HEK293 (cell line): ENCODE results near the gene NAALADL2.

Source experiments
- CTCF ChIA-PET: fragments of 350-600 bp; formaldehyde crosslinking; extraction: SDS; loops from one replicate; lab custom pipeline; 2021; ENCODE audit warnings: antibody characterized with exemption; lab: Yijun Ruan, JAX
- POLR2A ChIA-PET: fragments of 300-600 bp; formaldehyde crosslinking; extraction: SDS; loops from one replicate; lab custom pipeline; 2020; ENCODE audit warnings: antibody characterized with exemption, inconsistent platforms; lab: Yijun Ruan, JAX
- H3K27ac ChIP-seq: fragments of 200-500 bp; sonication (Bioruptor generic); 2 replicates; pipeline ENCODE4 v1.5.1; 2014; ENCODE audit warnings: low read depth, low read length, control low read depth, inconsistent platforms; ENCODE audit errors: extremely low read depth
- H3K36me3 ChIP-seq, 2 experiments: fragments of 200-500 bp in 1 of 2; sonication (Bioruptor generic) in 1 of 2; 1 replicate in 1 of 2; 2 replicates in 1 of 2; pipeline ENCODE4 v1.5.1; 2014 to 2017; ENCODE audit warnings: inconsistent platforms in 2 of 2, low read length in 2 of 2; ENCODE audit not compliant: control insufficient read depth in 2 of 2, insufficient read depth in 1 of 2
- H3K4me1 ChIP-seq: fragments of 200-500 bp; sonication (Bioruptor generic); 2 replicates; pipeline ENCODE4 v1.5.1; 2014; ENCODE audit warnings: mild to moderate bottlenecking, low read length, inconsistent platforms; ENCODE audit not compliant: control insufficient read depth, insufficient read depth
- H3K4me3 ChIP-seq: 2 replicates; pipeline ENCODE4 v1.5.1; 2011; ENCODE audit warnings: low read depth, mild to moderate bottlenecking, control low read depth, low read length, moderate library complexity
- H3K9me3 ChIP-seq: fragments of 200-500 bp; sonication (Bioruptor generic); 2 replicates; pipeline ENCODE4 v1.5.1; 2014; ENCODE audit warnings: low read depth, low read length, inconsistent platforms; ENCODE audit not compliant: control insufficient read depth, insufficient read depth
- BCL11A ChIP-seq: fragments of 450-650 bp; formaldehyde crosslinking; IDR thresholded peaks from 2 replicates; pipeline ENCODE4 v1.5.1; 2016; ENCODE audit warnings: low read depth, missing biosample characterization, missing genetic modification characterization
- KLF9 ChIP-seq: fragments of 450-650 bp; formaldehyde crosslinking; IDR thresholded peaks from 2 replicates; pipeline ENCODE4 v1.5.1; 2016; ENCODE audit warnings: missing biosample characterization, missing genetic modification characterization, low read depth
- REPIN1 ChIP-seq: fragments of 450-650 bp; formaldehyde crosslinking; IDR thresholded peaks from 2 replicates; pipeline ENCODE4 v1.5.1; 2017; ENCODE audit warnings: missing biosample characterization, missing genetic modification characterization, low read depth
- SCRT2 ChIP-seq: fragments of 450-650 bp; formaldehyde crosslinking; IDR thresholded peaks from 2 replicates; pipeline ENCODE4 v1.5.1; 2016; ENCODE audit warnings: missing biosample characterization, missing genetic modification characterization
- TRIM28 ChIP-seq: IDR thresholded peaks from 2 replicates; pipeline ENCODE4 v1.6.1; 2011; ENCODE audit warnings: low read length, control low read depth, borderline replicate concordance
- YY1 ChIP-seq: fragments of 450-650 bp; formaldehyde crosslinking; IDR thresholded peaks from 2 replicates; pipeline ENCODE4 v1.5.1; 2018; ENCODE audit warnings: missing biosample characterization, missing genetic modification characterization
- ZBTB8A ChIP-seq: fragments of 450-650 bp; formaldehyde crosslinking; IDR thresholded peaks from 2 replicates; pipeline ENCODE4 v1.5.1; 2016; ENCODE audit warnings: missing biosample characterization, missing genetic modification characterization
- ZEB2 ChIP-seq: fragments of 450-650 bp; formaldehyde crosslinking; IDR thresholded peaks from 2 replicates; pipeline ENCODE4 v1.5.1; 2016; ENCODE audit warnings: missing biosample characterization, missing genetic modification characterization
- ZFHX2 ChIP-seq: fragments of 450-650 bp; formaldehyde crosslinking; conservative IDR thresholded peaks from 2 replicates; pipeline ENCODE4 v1.5.1; 2016; ENCODE audit warnings: missing biosample characterization, missing genetic modification characterization
- ZFP69B ChIP-seq: fragments of 450-650 bp; formaldehyde crosslinking; IDR thresholded peaks from 2 replicates; pipeline ENCODE4 v1.5.1; 2016; ENCODE audit warnings: missing biosample characterization, missing genetic modification characterization
- ZNF155 ChIP-seq: fragments of 450-650 bp; formaldehyde crosslinking; IDR thresholded peaks from 2 replicates; pipeline ENCODE4 v1.5.1; 2016; ENCODE audit warnings: missing biosample characterization, missing genetic modification characterization
- ZNF16 ChIP-seq: fragments of 450-650 bp; formaldehyde crosslinking; IDR thresholded peaks from 2 replicates; pipeline ENCODE4 v1.5.1; 2016; ENCODE audit warnings: low read depth, missing biosample characterization, missing genetic modification characterization
- ZNF292 ChIP-seq: fragments of 450-650 bp; formaldehyde crosslinking; IDR thresholded peaks from 2 replicates; pipeline ENCODE4 v1.5.1; 2016; ENCODE audit warnings: low read depth, missing biosample characterization, missing genetic modification characterization, borderline replicate concordance
- ZNF354C ChIP-seq: fragments of 450-650 bp; formaldehyde crosslinking; IDR thresholded peaks from 2 replicates; pipeline ENCODE4 v1.5.1; 2016; ENCODE audit warnings: missing biosample characterization, missing genetic modification characterization, low read depth, borderline replicate concordance
- ZNF394 ChIP-seq: fragments of 450-650 bp; formaldehyde crosslinking; IDR thresholded peaks from 2 replicates; pipeline ENCODE4 v1.5.1; 2016; ENCODE audit warnings: missing biosample characterization, missing genetic modification characterization, mild to moderate bottlenecking, moderate library complexity, borderline replicate concordance
- ZNF530 ChIP-seq: fragments of 450-650 bp; formaldehyde crosslinking; IDR thresholded peaks from 2 replicates; pipeline ENCODE4 v1.5.1; 2016; ENCODE audit warnings: low read depth, missing biosample characterization, missing genetic modification characterization
- ZNF544 ChIP-seq: fragments of 450-650 bp; formaldehyde crosslinking; IDR thresholded peaks from 2 replicates; pipeline ENCODE4 v1.5.0; 2017; ENCODE audit warnings: missing biosample characterization, missing genetic modification characterization
- ZNF549 ChIP-seq: fragments of 450-650 bp; IDR thresholded peaks from 2 replicates; pipeline ENCODE4 v1.5.1; 2018; ENCODE audit warnings: missing biosample characterization, missing genetic modification characterization, mild to moderate bottlenecking, inconsistent platforms, moderate library complexity
- ZNF555 ChIP-seq: fragments of 450-650 bp; formaldehyde crosslinking; conservative IDR thresholded peaks from 2 replicates; pipeline ENCODE4 v1.5.1; 2017; ENCODE audit warnings: missing biosample characterization, mild to moderate bottlenecking, missing genetic modification characterization, inconsistent platforms
- ZNF560 ChIP-seq: fragments of 450-650 bp; formaldehyde crosslinking; IDR thresholded peaks from 2 replicates; pipeline ENCODE4 v1.5.1; 2017; ENCODE audit warnings: missing biosample characterization, missing genetic modification characterization, borderline replicate concordance
- ZNF629 ChIP-seq: fragments of 450-650 bp; formaldehyde crosslinking; IDR thresholded peaks from 2 replicates; pipeline ENCODE4 v1.5.1; 2017; ENCODE audit warnings: missing biosample characterization, missing genetic modification characterization
- ZNF830 ChIP-seq: fragments of 450-650 bp; IDR thresholded peaks from 2 replicates; pipeline ENCODE4 v1.5.0; 2018; ENCODE audit warnings: missing biosample characterization, missing genetic modification characterization, low read depth, mild to moderate bottlenecking, moderate library complexity
- TF ChIP-seq, protein P1 (sequence below): fragments of 450-650 bp; formaldehyde crosslinking; IDR thresholded peaks from 2 replicates; pipeline ENCODE4 v1.5.1; 2016; ENCODE audit warnings: missing biosample characterization, missing genetic modification characterization
- TF ChIP-seq, protein P2 (sequence below): fragments of 450-650 bp; formaldehyde crosslinking; IDR thresholded peaks from 2 replicates; pipeline ENCODE4 v1.5.1; 2016; ENCODE audit warnings: missing biosample characterization, missing genetic modification characterization
- TF ChIP-seq, protein P3 (sequence below): fragments of 450-650 bp; formaldehyde crosslinking; IDR thresholded peaks from 2 replicates; pipeline ENCODE4 v1.5.1; 2016; ENCODE audit warnings: missing biosample characterization, missing genetic modification characterization

Gene NAALADL2

DNA sequence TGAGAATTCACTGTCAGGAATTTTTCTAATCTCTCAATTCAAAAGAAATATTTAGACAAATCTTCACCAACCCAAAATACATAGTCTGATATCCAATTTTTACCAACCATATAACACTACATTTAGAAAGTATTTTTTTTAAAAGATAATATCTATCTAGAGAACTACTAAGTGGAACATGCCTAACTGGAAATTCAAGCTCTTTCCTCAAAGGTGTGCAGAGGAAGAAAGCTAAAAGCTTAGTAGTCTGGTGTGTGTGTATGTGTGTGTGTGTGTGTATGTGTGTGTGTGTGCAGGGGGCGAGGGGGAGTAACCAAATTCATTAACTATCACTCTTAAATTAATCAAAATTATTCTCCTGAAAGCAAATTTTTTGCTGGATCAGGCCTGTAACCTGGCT, 797.3 kb downstream of the NAALADL2 start (continued):
- TF ChIP-seq, protein P1, sequence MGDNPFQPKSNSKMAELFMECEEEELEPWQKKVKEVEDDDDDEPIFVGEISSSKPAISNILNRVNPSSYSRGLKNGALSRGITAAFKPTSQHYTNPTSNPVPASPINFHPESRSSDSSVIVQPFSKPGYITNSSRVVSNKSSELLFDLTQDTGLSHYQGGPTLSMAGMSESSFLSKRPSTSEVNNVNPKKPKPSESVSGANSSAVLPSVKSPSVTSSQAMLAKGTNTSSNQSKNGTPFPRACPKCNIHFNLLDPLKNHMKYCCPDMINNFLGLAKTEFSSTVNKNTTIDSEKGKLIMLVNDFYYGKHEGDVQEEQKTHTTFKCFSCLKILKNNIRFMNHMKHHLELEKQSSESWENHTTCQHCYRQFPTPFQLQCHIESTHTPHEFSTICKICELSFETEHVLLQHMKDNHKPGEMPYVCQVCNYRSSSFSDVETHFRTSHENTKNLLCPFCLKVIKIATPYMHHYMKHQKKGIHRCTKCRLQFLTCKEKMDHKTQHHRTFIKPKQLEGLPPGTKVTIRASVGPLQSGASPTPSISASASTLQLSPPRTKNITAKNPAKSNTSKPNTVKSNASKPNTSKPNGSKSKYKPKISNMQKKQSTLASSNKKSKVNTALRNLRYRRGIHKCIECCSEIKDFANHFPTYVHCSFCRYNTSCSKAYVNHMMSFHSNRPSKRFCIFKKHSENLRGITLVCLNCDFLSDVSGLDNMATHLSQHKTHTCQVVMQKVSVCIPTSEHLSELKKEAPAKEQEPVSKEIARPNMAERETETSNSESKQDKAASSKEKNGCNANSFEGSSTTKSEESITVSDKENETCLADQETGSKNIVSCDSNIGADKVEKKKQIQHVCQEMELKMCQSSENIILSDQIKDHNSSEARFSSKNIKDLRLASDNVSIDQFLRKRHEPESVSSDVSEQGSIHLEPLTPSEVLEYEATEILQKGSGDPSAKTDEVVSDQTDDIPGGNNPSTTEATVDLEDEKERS = no peak
- TF ChIP-seq ZNF549 = no peak

DNA sequence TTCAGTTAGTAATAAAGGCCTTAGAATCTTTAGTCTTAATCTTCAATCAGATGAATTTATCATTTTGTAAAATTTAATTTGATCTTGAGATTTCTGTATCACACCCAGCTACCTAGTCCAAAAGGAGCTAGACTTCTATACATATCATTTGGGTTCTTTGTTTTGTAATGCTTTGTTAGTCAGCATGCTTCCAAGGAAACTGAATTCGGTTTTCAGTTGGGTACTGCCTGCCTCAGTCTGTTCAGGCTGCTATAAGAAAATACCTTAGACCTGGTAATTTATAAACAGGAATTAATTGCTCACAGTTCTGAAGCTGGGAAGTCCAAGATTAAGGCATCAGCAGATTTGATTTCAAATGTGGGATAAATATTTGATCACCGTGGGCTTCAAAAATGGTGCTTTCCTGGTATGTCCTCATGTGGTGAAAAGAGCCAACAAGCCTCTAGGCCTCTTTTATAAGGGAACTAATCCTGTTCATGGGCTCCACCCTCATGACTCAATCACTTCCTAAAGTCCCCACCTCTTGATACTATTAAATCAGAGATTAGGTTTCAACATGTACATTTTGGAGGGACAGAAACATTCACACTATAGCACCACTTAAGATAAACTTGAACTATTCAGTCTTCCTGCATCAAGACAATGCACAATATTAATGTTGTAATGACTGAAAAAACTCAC, 800.7 kb downstream of the NAALADL2 start:
- no peaks in the 10 kb centered on the region for H3K4me1 ChIP-seq
- H3K4me3 ChIP-seq = no peak overlapping the region
- ChIA-PET POLR2A (interaction anchor here (0.5 kb wide), 1 partner anchor 714 kb away, joined by 6 read pairs; no protein-coding TSS in a partner anchor), CTCF (no interaction called here)
- H3K27ac ChIP-seq = no peak overlapping the region
- H3K36me3 ChIP-seq = no peaks in the 10 kb centered on the region
- no peak for TF ChIP-seq ZNF155 (tag by site-specific recombination)
- TF ChIP-seq ZNF530 (tag by site-specific recombination) = no peak
- TF ChIP-seq ZEB2 (tag by site-specific recombination) = no peak
- TF ChIP-seq ZNF544 = no peak
- TF ChIP-seq ZNF549 = no peak
- no peak for TF ChIP-seq ZNF555 (tag by site-specific recombination)
- no peak for TF ChIP-seq ZNF16 (tag by site-specific recombination)
- no peak for TF ChIP-seq ZNF292
- TF ChIP-seq BCL11A (tag by site-specific recombination) = no peak
- no peak for TF ChIP-seq ZNF830 (tag by site-specific recombination)
- no peaks in the 10 kb centered on the region for H3K9me3 ChIP-seq

DNA sequence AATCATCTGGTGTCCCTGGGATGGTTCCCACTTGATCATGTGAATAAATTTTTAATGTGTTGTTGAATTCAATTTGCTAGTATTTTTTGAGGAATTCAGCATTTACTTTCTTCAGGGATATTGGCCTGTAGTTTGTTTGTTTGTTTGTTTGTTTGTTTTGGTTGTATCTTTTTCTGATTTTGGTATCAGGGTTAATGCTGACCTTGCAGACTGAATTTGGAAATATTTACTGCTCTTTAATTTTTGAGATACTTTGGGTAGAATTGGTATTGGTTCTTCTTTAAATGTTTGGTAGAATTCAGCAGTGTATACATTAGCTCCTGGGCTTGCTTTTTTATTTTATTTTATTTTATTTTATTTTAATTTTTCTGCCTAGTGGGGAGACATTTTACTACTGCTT, 803.7 kb downstream of the NAALADL2 start:
- H3K4me1 ChIP-seq = no peaks in the 10 kb centered on the region
- H3K4me3 ChIP-seq = no peak overlapping the region
- H3K9me3 ChIP-seq = no peaks in the 10 kb centered on the region
- H3K36me3 ChIP-seq = no peaks in the 10 kb centered on the region
- POLR2A ChIA-PET = no interaction called here
- TF ChIP-seq, protein P2, sequence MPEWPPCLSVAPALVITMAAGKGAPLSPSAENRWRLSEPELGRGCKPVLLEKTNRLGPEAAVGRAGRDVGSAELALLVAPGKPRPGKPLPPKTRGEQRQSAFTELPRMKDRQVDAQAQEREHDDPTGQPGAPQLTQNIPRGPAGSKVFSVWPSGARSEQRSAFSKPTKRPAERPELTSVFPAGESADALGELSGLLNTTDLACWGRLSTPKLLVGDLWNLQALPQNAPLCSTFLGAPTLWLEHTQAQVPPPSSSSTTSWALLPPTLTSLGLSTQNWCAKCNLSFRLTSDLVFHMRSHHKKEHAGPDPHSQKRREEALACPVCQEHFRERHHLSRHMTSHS = no peak
- TF ChIP-seq ZNF560 (tag by site-specific recombination) (no peak), TRIM28 (no peak), YY1 (tag by site-specific recombination) (no peak), REPIN1 (no peak), KLF9 (no peak), SCRT2 (tag by site-specific recombination) (no peak)
- no peak overlapping the region for H3K27ac ChIP-seq
- CTCF ChIA-PET = no interaction called here

DNA sequence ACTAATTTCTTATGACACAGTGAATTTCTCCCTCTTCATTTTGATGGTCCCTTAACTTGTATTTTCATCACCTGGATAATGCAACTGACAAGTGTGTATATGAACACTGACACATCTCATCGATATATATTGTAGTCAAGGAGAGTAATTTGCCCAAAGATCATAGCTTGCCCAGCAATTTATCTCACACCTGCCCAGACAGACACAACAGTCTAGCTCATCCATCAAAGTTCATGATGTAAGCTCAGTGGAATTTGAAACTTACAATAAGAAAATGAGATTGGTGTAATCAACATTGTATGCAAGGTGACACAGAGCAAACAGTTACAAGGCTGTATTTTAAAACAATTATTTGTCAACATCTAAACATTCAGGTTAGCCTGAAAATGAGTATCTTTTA, 805.8 kb downstream of the NAALADL2 start:
- no peak overlapping the region for H3K4me3 ChIP-seq
- no peak overlapping the region for H3K27ac ChIP-seq
- TF ChIP-seq, protein P3, sequence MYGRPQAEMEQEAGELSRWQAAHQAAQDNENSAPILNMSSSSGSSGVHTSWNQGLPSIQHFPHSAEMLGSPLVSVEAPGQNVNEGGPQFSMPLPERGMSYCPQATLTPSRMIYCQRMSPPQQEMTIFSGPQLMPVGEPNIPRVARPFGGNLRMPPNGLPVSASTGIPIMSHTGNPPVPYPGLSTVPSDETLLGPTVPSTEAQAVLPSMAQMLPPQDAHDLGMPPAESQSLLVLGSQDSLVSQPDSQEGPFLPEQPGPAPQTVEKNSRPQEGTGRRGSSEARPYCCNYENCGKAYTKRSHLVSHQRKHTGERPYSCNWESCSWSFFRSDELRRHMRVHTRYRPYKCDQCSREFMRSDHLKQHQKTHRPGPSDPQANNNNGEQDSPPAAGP = no peak
- TF ChIP-seq SCRT2 (tag by site-specific recombination) (no peak), YY1 (tag by site-specific recombination) (no peak), ZBTB8A (tag by site-specific recombination) (no peak), ZNF354C (tag by site-specific recombination) (no peak), ZNF394 (tag by site-specific recombination) (no peak), ZFHX2 (tag by site-specific recombination) (no peak), ZNF629 (no peak), ZFP69B (no peak), ZNF560 (tag by site-specific recombination) (no peak)
- H3K36me3 ChIP-seq = no peaks in the 10 kb centered on the region
- no peaks in the 10 kb centered on the region for H3K9me3 ChIP-seq
- ChIA-PET POLR2A (no interaction called here), CTCF (no interaction called here)
- H3K4me1 ChIP-seq = no peaks in the 10 kb centered on the region
